Stimulated activated CD4-positive, alpha-beta T cell treated with anti-CD3 and anti-CD28 coated beads, Interleukin-12 subunit alpha, Interleukin-12 subunit beta, amount 100 ng/mL, for 4 hours (primary cell): ENCODE measurements around the gene IFI27.
"Not testable (repeated sequence)": the region's sequence is repeated elsewhere in the genome, so short reads cannot be mapped to it uniquely, and the experiment has no call there.

ENCODE experiments used
- DNase-seq: peaks from one replicate; pipeline ENCODE4 v3.0.0-alpha.2; 2020

The IFI27 gene

DNA sequence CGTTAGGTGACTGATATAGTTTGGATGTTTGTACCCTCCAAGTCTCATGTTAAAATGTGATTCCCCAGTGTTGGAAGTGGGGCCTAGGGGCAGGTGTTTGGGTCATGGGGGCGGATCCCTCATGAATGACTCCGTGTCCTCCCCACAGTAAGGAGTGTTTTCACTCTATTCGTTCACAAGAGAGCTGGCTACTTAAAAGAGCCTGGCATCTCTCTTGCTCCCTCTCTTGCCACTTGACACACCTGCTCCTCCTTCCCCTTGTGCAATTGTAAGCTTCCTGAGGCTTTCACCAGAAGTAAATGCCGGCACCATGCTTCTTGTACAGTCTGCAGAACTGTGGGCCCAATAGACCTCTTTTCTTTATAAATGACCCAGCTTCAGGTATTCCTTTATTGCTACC lies 16.3 kb downstream of the IFI27 start:
- DNase-seq = no peak

- no peak for DNase-seq
These were observed 16.8 kb downstream of the IFI27 start for GRCh38 chr14:94127330-94127729.

- no peak for DNase-seq
These were observed 17.8 kb downstream of the IFI27 start for GRCh38 chr14:94128216-94128839.

GRCh38 chr14:94129111-94129757 lies 18.7 kb downstream of the IFI27 start, which contains the start of gene IFI27L2:
Gene IFI27L2, minus strand, starts transcription at chr14:94129604. Its CDS starts 40 bp downstream, at chr14:94129564.
- DNase-seq = peak; percentile 63

GRCh38 chr14:94129758-94130414 lies 19.4 kb downstream of the IFI27 start:
- DNase-seq = no peak

GRCh38 chr14:94132285-94132887 lies 21.9 kb downstream of the IFI27 start:
- DNase-seq = peak; percentile 40

GRCh38 chr14:94135476-94135875 lies 24.9 kb downstream of the IFI27 start:
- no peak for DNase-seq

DNA sequence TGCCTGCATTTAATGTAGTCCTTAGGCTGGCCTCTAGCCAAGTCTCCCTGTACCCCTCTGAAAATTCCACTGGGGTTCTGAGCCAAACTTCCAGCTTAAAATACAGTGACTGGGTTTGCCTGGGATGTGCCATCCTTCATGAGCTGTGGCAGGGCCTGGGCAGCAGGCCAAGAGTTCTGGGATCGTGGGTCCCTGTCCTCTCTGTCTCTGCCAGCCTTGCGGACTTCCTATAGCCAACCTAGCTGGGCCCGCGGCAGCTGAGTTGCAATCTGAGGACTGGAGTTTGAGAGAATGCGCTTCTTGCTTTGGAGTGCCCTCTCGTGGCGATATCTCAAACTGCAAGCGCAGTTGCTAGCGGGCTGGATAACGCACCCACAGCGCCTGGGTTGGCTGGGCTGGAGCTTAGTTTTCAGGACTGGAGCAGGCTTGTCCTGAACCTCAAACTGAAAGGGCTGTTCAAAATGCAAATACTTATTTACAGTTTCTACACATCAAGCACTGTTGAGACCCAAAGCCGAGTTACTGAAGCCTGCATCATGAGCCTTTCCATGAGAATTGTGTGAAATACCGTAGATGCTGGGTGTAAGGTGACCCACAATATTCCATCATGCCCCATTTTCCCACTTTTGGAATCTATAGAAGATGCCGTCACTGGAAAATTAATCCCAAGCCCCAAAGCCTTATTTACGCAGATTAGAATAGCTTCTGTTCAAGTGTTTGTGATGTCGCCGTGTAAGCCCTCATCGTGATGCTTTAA lies 26.2 kb downstream of the IFI27 start:
- DNase-seq = peak; percentile 83

DNA sequence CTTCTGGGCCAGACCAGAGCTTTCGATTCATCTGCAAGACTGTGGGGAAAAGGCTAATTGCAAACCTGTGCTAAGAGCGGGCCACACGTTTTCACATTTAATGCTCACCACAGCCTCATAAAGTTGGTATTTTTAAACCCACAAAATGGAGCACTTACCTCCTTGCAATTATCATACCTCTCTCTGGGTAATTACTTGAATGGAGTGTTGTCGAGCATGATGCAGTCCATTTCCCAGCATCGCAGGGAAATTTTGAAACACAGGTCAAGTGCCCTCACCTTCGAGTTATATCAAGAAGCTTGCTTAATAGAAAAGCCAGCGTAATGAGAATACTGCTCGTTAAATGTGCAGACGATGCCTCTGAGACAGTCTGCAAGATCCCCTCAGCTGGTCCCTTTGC lies 27.7 kb downstream of the IFI27 start:
- DNase-seq = no peak

DNA sequence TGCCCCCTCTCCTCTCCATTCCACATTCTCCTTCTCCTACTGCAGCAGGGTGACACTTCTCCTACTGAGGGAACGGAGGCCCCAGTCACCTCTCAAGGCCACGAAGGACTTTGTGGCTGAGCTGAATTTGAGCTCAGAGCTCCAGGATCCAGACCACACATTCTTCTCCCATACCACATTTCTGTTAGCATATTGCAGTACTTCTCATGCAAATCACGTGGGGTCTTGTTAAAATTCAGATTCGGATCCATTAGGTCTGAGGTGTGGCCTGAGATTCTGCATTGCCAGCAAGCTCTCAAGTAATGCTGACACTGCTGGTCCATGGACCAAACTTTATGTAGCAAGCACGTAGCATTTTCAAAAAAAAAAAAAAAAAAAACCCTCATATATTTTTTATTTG lies 28.5 kb downstream of the IFI27 start:
- DNase-seq = no peak

GRCh38 chr14:94139421-94139820 lies 28.9 kb downstream of the IFI27 start:
- no peak for DNase-seq

- DNase-seq = no peak
These were observed 31.7 kb downstream of the IFI27 start for GRCh38 chr14:94142247-94142646.

DNA sequence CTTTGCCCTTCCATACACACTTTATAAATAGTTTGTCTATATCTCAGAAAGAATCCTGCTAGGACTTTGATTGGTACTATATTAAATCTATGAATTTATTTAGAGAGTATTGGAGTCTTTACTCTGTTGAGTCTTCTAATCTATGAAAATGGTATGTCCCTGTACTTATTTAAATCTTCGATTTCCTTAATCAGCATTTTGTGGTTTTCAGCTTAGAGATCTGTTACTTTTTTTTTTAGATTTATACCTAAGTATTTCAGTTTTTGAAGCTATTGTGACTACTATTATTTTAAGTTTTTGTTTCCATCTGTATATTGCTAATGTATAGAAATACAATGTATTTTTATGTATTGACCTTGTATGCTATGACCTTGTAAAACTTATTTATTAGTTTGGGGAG lies 32.3 kb downstream of the IFI27 start:
- no peak for DNase-seq

DNA sequence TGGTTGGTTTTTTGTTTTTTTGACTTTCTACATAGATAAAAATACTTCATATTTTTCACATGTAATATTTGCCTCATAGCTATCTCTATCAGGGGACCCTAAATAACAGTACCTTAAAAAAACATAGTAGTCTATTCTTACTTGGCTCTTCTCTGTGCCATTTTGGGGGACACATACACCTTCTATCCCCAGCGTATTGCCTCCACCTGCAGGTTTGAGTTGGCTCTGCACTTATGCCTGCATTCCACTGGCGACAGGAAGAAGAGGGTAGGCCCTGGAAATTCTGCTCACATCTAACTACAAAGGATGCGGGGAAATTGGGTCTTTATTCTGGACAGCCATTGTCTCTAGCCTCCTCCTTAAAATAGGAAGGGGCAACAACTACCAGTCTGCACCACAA lies 32.7 kb downstream of the IFI27 start:
- DNase-seq = no peak

- DNase-seq = no peak
These were observed 33.2 kb downstream of the IFI27 start for GRCh38 chr14:94143711-94144110.

GRCh38 chr14:94144765-94145164 lies 34.2 kb downstream of the IFI27 start:
- DNase-seq = no peak

GRCh38 chr14:94145902-94146527 lies 35.5 kb downstream of the IFI27 start:
- DNase-seq = no peak

DNA sequence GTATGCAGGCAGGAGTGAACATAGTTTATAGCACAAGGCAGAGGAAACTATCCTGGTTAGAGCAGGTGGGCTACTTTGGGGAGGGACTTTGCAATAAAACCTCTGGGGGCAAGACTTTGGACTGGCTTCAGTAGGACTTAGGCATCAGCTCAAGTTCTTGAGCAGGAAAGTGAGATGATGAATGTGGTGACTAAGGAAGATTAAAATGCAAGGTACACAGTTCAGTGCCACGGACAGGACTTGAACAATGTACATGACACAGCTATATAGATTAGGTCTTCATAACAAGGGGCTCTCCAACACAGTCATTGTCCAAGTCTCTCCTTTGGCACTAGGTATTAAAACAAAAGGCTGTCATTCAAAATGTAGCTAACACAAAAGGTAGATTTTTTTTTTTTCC lies 42.1 kb downstream of the IFI27 start:
- no peak for DNase-seq

GRCh38 chr14:94153750-94154342 lies 43.3 kb downstream of the IFI27 start:
- DNase-seq = no peak

DNA sequence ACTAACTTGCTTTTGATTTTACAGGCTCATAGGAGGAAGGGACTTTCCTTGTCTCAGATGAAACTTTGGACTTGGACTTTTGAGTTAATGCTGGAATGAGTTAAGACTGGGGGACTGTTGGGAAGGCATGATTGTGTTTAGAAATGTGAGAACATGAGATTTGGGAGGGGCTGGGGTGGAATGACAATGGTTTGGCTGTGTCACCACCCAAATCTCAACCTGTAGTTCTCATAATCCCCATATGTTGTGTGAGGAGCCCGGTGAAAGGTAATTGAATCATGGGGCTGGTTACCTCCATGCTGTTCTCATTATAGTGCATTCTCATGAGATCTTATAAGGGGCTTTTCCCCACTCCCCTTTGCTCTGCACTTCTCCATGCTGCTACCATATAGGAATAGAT lies 45.6 kb downstream of the IFI27 start:
- not testable (repeated sequence) for DNase-seq

DNA sequence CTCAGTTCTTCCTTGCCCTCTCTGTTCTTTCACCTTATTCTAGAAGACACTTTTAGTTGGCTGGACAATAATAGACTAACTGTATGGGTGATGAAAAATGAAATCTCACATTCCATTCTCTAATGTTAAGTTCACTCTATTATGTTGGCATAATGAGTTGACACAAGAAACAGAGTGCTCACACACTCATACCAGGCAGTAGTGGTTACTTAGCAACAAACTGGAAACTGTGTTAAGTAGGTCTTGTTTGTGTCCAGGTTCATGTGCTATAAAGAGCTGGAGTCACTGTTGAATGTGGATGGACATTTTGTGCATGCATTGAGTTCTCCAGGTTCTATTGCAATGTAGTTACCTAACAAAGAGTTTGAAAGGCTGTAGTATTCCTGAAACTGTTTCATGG lies 46.7 kb downstream of the IFI27 start:
- no peak for DNase-seq

- DNase-seq = no peak
These were observed 47.8 kb downstream of the IFI27 start for GRCh38 chr14:94158239-94158883.
